Endothelial cell of umbilical vein (primary cell): ENCODE data around the gene IL10. TPM values are rescaled to one million over a fixed set of nuclear protein-coding genes. Genes with fewer than 3 reads are reported as not detected.

Experiments used
- BruUV-seq: library from RNA; stranded (reverse); fragments of 400-500 nt; replicated peaks from 2 replicates; lab custom pipeline; 2021; lab: Mats Ljungman, UMichigan
- CTCF ChIA-PET: fragments of 300-600, 350-600 bp; sonication (Branson Sonifier 250); formaldehyde crosslinking; loops from one replicate; lab custom pipeline; 2021; ENCODE audit warnings: antibody characterized with exemption, inconsistent platforms; lab: Charles Lee
- POLR2A ChIA-PET: fragments of 300-600, 350-600 bp; sonication (Branson Sonifier 250); formaldehyde crosslinking; loops from one replicate; lab custom pipeline; 2021; ENCODE audit warnings: antibody characterized with exemption, inconsistent platforms; lab: Charles Lee
- DNase-seq: peaks from one replicate; pipeline ENCODE4 v3.0.0-alpha.2; 2011; ENCODE audit warnings: low read depth, low spot score
- FAIRE-seq: peaks from 2 replicates; lab custom pipeline; 2011; peaks lifted over from hg19 to GRCh38; lab: Jason Lieb, UNC
- H2AFZ ChIP-seq: 2 replicates; pipeline ENCODE4 v1.6.0; 2012; ENCODE audit warnings: low read depth, low read length, control low read depth, inconsistent platforms
- H3K27ac ChIP-seq: 2 replicates; pipeline ENCODE4 v1.5.1; 2011; ENCODE audit warnings: low read depth, mild to moderate bottlenecking, control low read depth, low read length, moderate library complexity; ENCODE audit not compliant: insufficient read depth
- H3K27me3 ChIP-seq, 2 experiments: 2 replicates each; pipeline versions ENCODE4 v1.6.0 to v1.6.1; 2011; ENCODE audit warnings: low read length in 2 of 2, mixed read lengths in 1 of 2; ENCODE audit not compliant: control insufficient read depth in 2 of 2, insufficient read depth in 2 of 2
- H3K36me3 ChIP-seq, 2 experiments: 2 replicates in 1 of 2; 3 replicates in 1 of 2; pipeline ENCODE4 v1.5.1; 2011; ENCODE audit warnings: low read length in 2 of 2, mild to moderate bottlenecking in 1 of 2, moderate library complexity in 1 of 2; ENCODE audit not compliant: control insufficient read depth in 2 of 2, insufficient read depth in 2 of 2; ENCODE audit errors: extremely low read depth in 1 of 2
- H3K4me1 ChIP-seq: 3 replicates; pipeline ENCODE4 v1.5.1; 2011; ENCODE audit warnings: mild to moderate bottlenecking, low read length; ENCODE audit not compliant: control insufficient read depth, insufficient read depth; ENCODE audit errors: extremely low read depth
- H3K4me2 ChIP-seq: 2 replicates; pipeline ENCODE4 v1.6.1; 2011; ENCODE audit warnings: low read length, control low read depth, mixed read lengths; ENCODE audit not compliant: insufficient read depth
- H3K4me3 ChIP-seq, 3 experiments: fragments of 200-600 bp in 1 of 3; sonication (generic), shearing (Covaris generic) in 1 of 3; replicated peaks in 1 of 3; 2 replicates each; pipeline ENCODE4 v1.5.1; 2011 to 2016; ENCODE audit warnings: control low read depth in 3 of 3, low read length in 3 of 3, mild to moderate bottlenecking in 2 of 3, inconsistent platforms in 1 of 3, low read depth in 1 of 3, moderate library complexity in 1 of 3; ENCODE audit not compliant: insufficient read depth in 1 of 3
- H3K79me2 ChIP-seq: 2 replicates; pipeline ENCODE4 v1.6.0; 2012; ENCODE audit warnings: low read length, inconsistent platforms; ENCODE audit not compliant: control insufficient read depth, insufficient read depth
- H3K9ac ChIP-seq: replicated peaks from 2 replicates; pipeline ENCODE3; 2011; ENCODE audit warnings: low read length, control low read depth; ENCODE audit not compliant: insufficient read depth; ENCODE audit errors: extremely low read depth
- H3K9me1 ChIP-seq: replicated peaks from 3 replicates; pipeline ENCODE4 v1.6.0; 2011; ENCODE audit warnings: mild to moderate bottlenecking, low read length; ENCODE audit not compliant: control insufficient read depth, insufficient read depth; ENCODE audit errors: extremely low read depth
- H3K9me3 ChIP-seq: replicated peaks from 2 replicates; pipeline ENCODE4 v1.5.1; 2012; ENCODE audit warnings: low read length, inconsistent platforms; ENCODE audit not compliant: control insufficient read depth, insufficient read depth
- H4K20me1 ChIP-seq: replicated peaks from 2 replicates; pipeline ENCODE3; 2011; ENCODE audit warnings: mild to moderate bottlenecking, low read length; ENCODE audit not compliant: control insufficient read depth, insufficient read depth; ENCODE audit errors: extremely low read depth
- FOS ChIP-seq: IDR thresholded peaks from 2 replicates; pipeline ENCODE4 v1.6.1; 2011; ENCODE audit warnings: mild to moderate bottlenecking, low read length, moderate library complexity, borderline replicate concordance; ENCODE audit not compliant: insufficient read depth
- dilution Hi-C: fragments of 300-500 bp; cut with MboI; formaldehyde crosslinking; loops from one replicate; pipeline ENCODE4 v1.15.0; 2019; ENCODE audit warnings: low sequenced_read_pairs; ENCODE audit not compliant: extremely low pct_ligation_motif_present
- intact Hi-C: fragments of 100-400 bp; cut with micrococcal nuclease; formaldehyde crosslinking; loops from one replicate; pipeline ENCODE4 v1.10.0; 2022
- polyA plus RNA-seq, 4 experiments: library from polyadenylated mRNA; depleted of rRNA in 3 of 4; stranded (reverse) in 3 of 4; unstranded in 1 of 4; fragments of >200 nt; gene quantifications; 2 replicates each; pipeline versions ENCODE4 v1.2.1 to v1.2.3, GENCODE V29; 2011 to 2012; ENCODE audit warnings: missing spikeins in 1 of 4
- total RNA-seq: library from RNA; stranded (reverse); gene quantifications from 2 replicates; pipeline ENCODE4 v1.2.3, GENCODE V29; 2021
- TF ChIP-seq, protein P1 (sequence below), 2 donors: IDR thresholded peaks; 1 replicate in 1 of 2; 2 replicates in 1 of 2; pipeline ENCODE4 v1.5.1; 2011; ENCODE audit warnings: low read length in 2 of 2, mild to moderate bottlenecking in 2 of 2, moderate library complexity in 2 of 2, control low read depth in 1 of 2, inconsistent platforms in 1 of 2, low read depth in 1 of 2; ENCODE audit not compliant: insufficient read depth in 1 of 2; ENCODE audit errors: extremely low read depth in 1 of 2

IL10 gene
- total and polyA plus RNA-seq, 2 donors (not counting 3 experiments of a cell fraction or from before 2014, with no cell fraction given): not detected

DNA sequence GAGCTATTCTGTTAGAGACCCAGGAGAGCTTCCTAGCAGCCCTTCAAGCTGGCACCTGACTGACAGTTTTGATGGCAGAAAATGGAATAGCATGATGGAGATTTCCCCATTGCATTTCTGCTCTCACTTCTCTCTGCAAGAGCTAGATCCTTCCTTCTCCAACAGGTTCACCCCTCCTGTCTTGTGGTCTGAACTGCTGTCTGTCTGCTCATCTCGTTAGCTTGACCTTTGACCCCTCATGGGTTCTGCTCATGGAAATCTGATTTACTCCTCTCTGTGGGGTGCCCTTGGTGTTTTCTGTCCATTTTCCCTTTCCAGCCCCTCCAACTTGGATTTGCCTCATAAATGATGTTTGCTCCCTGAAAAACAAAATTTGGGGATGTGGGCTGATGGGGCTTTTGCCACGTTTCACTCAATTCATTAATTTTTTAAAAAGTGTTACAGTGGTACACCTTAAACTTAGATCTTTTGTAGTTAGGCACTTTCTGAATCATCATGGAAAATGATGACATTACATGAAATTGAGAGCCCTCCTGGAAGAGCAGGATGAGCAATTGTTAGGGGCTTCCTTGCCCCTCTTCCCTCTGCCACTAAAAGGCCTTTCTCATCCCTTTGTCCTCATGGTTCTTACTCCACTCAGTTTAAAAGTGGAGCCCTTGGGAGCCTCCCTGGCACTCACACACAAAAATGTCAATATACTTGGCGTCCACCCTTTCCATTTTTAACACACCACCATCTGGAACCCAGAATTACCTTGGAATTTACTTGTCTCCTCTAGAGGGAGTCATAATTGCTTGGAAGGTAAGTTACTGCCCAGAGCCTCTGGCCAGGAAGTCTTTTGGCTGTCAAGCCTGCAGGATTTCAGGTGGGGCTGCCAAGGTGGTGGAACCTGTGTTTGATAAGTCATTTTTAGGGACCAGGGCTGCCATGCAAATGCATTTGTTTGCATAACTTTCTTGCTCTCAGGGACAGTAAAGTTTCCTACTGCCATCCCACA lies 33.6 kb downstream of the IL10 start:
- dilution Hi-C loops (no loop called here), intact Hi-C loops (no loop called here)
- Histone ChIP-seq H3K4me3 (no peak overlapping the region), H3K9me3 (no peaks in the 10 kb centered on the region), H3K9ac (no peak overlapping the region), H3K4me2 (no peak overlapping the region), H2AFZ (no peak overlapping the region), H3K9me1 (no peaks in the 10 kb centered on the region), H3K79me2 (no peaks in the 10 kb centered on the region), H4K20me1 (no peaks in the 10 kb centered on the region), H3K27me3 (peaks cover 0 to 4% of the 10 kb centered on the region in 2 experiments), H3K36me3 (no peaks in the 10 kb centered on the region), H3K4me1 (peaks cover 13% of the 10 kb centered on the region), H3K27ac (no peak overlapping the region)
- DNase-seq: no peak
- peak; percentile 8 for FAIRE-seq
- POLR2A ChIA-PET: interaction anchor here (0.6 kb wide), 1 partner anchor 698 kb away, joined by 4 read pairs; no protein-coding TSS in a partner anchor
- no TSS peak for BruUV-seq
- TF ChIP-seq, protein P1, sequence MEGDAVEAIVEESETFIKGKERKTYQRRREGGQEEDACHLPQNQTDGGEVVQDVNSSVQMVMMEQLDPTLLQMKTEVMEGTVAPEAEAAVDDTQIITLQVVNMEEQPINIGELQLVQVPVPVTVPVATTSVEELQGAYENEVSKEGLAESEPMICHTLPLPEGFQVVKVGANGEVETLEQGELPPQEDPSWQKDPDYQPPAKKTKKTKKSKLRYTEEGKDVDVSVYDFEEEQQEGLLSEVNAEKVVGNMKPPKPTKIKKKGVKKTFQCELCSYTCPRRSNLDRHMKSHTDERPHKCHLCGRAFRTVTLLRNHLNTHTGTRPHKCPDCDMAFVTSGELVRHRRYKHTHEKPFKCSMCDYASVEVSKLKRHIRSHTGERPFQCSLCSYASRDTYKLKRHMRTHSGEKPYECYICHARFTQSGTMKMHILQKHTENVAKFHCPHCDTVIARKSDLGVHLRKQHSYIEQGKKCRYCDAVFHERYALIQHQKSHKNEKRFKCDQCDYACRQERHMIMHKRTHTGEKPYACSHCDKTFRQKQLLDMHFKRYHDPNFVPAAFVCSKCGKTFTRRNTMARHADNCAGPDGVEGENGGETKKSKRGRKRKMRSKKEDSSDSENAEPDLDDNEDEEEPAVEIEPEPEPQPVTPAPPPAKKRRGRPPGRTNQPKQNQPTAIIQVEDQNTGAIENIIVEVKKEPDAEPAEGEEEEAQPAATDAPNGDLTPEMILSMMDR (IDR thresholded peaks at IDR 0.05; ENCODE audit: extremely low read depth in 1 of 2, insufficient read depth in 1 of 2, low read depth in 1 of 2, low read length in 2 of 2): peak; percentile 6 to 7
- TF ChIP-seq FOS: no peak
- CTCF ChIA-PET: interaction anchor here (1.4 kb wide), 1 partner anchor 174 kb away, joined by 10 read pairs; no protein-coding TSS in a partner anchor
